Skeletal muscle cell (primary cell): ENCODE measurements around the gene DNAJC1.
A peak's percentile ranks its signal among the peaks of the same experiment; 100 is the strongest.

Experiments
- DNase-seq: peaks from one replicate; pipeline ENCODE4 v3.0.0-alpha.2; 2010; ENCODE audit warnings: low read depth
- H3K4me3 ChIP-seq: 2 replicates; pipeline ENCODE4 v1.5.1; 2011; ENCODE audit warnings: low read depth, mild to moderate bottlenecking, control low read depth, low read length, moderate library complexity

DNAJC1 gene

DNA sequence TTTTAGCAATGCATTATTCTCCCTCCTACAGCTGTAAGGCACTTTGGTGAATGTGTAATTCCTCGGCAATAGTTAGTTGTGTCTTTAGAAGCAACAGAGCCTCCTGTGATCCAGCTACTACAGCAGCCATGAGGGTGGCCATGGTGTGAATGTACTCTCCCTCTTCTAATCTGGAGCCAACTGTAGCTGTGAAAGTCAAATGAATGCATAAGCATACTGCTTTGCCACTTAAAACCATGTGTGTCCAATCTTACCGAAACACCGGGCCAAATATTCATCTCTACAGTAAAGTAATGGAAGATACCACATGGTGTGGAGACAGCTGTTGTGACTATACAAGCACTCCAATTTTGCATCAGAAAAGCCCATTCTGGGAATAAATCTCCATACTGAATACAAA lies 195.0 kb downstream of the DNAJC1 start:
- H3K4me3 ChIP-seq: no peak overlapping the region
- no peak for DNase-seq

GRCh38 chr10:21807180-21807579 lies 196.3 kb downstream of the DNAJC1 start:
- DNase-seq: no peak
- H3K4me3 ChIP-seq: no peak overlapping the region

DNA sequence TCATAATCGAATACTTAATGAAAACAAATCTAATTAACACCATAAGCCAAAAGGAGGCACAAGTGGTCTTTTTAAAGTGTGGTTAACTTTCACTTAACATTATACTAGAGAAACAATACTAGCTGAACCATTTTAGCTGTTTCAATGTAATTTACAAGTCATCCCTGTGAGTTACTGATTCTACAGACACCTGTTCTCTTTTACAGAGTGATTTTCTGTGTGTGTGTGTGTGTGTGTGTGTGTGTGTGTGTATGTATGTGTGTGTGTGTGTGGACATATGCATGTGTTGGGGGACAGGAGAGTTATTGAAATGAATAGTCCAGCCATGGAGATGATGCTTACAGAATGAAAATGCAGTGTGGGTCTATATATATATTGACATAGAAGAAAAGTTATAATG lies 200.2 kb downstream of the DNAJC1 start:
- no peak for DNase-seq
- H3K4me3 ChIP-seq: no peak overlapping the region

DNA sequence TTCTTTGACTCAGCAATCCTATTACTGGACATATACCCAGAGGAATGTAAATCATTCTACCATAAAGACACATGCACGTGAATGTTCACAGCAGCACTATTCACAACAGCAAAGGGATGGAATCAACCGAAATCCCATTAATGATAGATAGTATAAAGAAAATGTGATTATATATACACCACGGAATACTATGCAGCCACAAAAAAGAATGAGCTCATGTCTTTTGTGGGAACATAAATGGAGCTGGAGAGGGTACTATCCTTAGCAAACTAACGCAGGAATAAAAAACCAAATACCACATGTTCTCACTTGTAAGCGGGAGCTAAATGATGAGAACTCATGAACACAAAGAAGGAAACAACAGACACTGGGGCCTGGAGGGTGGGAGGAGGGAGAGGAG lies 201.9 kb downstream of the DNAJC1 start:
- no peak overlapping the region for H3K4me3 ChIP-seq
- DNase-seq: no peak

- H3K4me3 ChIP-seq: no peak overlapping the region
- no peak for DNase-seq
Measured at GRCh38 chr10:21797984-21798765, 205.4 kb downstream of the DNAJC1 start.

GRCh38 chr10:21797533-21797932 lies 206.0 kb downstream of the DNAJC1 start:
- DNase-seq: no peak
- H3K4me3 ChIP-seq: no peak overlapping the region

- no peak for DNase-seq
- H3K4me3 ChIP-seq: no peak overlapping the region
Measured at GRCh38 chr10:21791276-21791675, 212.3 kb downstream of the DNAJC1 start.

DNA sequence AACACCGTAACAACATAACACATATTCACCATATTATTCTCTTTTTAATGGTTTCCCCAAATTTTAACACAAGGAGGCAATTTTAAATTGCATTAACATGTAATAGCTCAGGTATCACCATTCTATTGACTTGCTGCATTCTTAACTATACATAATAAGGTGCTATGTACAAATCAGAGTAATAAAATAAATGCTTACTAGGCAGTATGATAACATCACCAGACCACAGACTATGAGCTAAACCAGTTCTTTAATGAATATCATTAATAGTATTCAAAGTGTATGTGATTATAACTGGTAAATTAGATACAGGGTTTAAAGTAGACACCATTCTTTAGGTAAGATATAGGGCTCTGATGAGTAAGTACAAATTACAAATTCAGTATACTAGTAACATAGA lies 226.6 kb downstream of the DNAJC1 start:
- no peak overlapping the region for H3K4me3 ChIP-seq
- DNase-seq: no peak

GRCh38 chr10:21771219-21771618 lies 232.3 kb downstream of the DNAJC1 start:
- H3K4me3 ChIP-seq: no peak overlapping the region
- no peak for DNase-seq

DNA sequence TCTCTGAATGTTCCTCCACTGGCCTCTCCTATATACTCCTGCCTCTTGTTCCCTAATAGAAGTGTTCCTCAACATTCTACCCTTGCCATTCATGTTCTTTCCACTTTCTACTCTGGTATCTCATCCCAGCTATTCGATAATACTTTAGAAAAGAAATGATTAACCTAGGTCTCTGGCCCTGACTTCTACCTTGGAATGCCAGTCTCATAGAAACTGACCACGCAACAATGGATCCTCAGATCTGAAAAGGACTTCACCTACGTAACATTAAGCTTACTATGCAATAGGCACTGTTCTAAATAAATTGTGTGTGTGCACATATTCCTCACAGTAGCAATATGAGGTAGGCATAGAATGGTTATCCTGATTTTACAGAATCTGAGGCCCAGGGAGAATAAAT lies 234.5 kb downstream of the DNAJC1 start:
- no peak for DNase-seq
- H3K4me3 ChIP-seq: no peak overlapping the region

DNA sequence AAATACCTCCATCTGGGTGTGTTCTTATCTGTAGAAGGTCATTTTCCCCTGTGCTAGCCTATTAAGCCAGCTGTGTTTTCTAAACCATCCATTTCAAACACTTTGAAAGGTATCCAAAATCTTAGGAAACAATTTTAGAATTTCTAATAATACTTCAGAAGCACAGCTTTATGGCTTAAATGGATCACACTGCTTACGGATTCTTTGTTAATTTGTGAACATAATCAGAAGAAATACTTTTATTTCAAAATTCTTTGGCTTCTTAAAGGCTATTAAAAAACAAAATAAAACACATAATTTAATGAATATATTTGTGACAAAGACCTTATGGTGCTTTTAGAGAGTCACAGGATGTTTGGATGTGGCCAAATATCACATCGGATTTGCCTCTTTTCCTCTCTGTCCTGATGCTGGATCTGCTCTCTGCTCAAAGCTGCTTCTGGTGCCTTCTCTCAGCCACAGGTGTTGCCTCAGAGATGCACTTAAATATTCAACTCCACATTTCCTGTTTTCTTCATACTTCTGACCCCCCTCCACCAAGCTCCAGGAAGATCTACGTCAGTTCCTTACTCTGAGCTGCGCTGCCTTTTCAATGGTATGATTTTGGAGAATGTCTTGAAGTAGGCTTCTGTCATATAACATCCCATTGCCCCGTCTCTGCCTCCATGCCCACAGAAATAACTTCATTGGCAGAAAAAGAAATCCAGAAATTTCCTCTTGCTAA lies 238.9 kb downstream of the DNAJC1 start:
- DNase-seq: no peak
- no peak overlapping the region for H3K4me3 ChIP-seq

DNA sequence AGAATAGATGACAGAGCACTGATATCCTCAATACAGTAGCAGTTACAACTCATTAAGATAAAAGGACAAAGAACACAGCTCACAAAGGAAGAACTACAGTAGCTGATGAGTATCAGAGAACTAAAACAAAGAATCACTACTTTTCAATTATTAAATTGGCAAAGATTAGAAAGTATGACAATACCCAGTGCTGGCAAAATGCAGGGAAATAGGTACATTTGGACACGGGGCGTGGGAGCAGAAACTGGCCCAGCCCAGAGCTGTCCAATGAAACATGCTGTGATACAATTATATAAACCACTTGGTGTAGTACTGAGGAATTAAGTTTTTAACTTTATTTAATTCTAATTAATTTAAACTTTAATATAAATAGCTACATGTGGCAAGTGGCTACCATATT lies 243.2 kb downstream of the DNAJC1 start:
- DNase-seq: no peak
- no peak overlapping the region for H3K4me3 ChIP-seq

DNA sequence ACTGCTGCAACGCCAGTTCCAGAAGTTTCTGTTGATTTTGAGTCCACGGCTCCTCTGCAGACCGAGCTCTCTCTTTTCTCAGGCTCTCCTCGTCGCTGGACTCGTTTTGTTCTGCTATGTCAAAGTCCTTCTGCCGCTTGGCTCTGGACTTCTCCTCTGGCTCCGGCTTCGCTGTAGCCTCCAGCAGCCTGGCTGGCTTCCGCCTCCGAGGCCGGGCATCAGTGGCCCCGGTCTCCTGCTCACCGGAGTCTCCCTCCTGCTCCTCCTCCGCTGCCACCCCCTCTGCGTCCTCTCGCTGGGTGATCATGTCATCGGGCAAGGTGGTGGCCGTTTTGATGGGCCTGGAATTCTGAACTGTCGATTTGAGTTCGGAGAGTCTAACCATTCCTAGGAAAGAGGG lies 244.3 kb downstream of the DNAJC1 start:
- DNase-seq: no peak
- H3K4me3 ChIP-seq: no peak overlapping the region

- H3K4me3 ChIP-seq: no peak overlapping the region
- no peak for DNase-seq
Measured at GRCh38 chr10:21758696-21759095, 244.8 kb downstream of the DNAJC1 start.

DNA sequence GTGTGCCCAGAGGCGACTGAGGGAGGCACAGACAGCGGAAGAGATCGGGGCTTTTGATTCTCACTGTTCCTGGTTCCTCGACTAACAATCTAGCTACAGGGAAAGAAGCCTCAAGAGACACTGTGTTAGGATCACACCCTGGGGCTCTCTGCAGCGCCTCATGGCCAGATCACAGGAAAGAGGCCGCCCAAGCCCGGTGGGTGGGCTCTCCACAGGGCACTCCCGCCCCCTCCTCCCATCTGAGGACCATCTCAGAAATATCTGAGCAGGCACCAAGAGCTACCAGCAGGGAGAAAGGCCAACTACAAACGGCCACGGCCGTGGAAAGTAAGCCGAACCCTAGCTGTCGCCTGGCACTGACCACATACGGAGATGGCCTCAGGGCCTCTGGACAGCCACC lies 245.3 kb downstream of the DNAJC1 start:
- no peak for DNase-seq
- no peak overlapping the region for H3K4me3 ChIP-seq

DNA sequence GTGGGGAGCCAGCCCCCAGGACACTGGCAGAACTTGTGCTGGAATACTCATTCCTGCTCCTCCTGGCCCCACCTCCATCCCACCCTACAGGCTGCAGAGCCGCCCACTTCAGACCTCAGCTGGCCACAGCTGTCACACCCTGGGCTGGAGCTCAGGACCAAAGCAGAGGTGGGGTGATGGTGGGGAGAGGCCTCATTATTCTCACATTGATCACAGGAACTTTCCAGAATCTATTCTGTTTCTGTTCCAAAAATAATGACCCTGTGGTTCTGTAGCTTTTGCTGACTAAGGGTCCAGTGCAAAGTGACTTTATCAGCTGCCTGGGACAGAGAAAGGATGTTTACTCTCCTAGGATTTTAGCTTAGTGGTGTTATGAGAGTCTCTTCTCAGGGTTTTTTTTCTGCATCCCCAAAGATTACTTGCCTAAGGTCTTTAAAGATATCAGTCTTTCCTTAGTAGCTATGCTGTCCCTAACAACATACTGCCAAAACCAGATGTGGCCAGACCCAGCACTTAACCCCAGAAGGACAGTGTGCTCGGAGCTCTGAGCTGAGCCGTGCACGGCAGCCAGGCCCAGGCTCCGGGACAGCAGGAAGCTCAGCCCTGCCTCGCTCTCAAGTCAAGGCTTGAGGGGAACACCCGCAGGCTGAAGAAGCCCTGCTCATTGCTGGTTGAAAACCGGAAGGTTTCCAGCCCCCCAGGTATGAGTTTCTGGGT lies 246.2 kb downstream of the DNAJC1 start:
- DNase-seq: no peak
- H3K4me3 ChIP-seq: no peak overlapping the region

DNA sequence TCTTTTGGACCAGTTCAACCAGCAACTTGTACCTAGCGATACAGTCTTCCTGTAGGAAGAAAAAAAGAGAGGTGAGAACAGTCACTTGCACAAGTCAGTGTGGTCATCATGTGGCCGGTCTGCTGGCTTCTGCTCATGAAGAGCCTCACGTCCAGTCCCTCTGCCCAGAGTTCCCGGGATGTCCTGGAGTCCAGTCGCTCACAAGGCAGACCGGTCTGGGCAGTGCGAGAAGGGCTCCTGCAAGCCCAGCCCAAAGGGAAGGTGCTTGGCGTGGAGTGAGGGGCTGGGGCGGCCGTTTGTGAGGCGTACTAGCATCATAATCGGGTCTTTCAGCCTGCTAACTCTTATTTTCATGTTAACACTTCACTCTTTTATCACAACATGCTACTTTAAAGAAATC lies 246.8 kb downstream of the DNAJC1 start:
- DNase-seq: no peak
- H3K4me3 ChIP-seq: no peak overlapping the region

- no peak overlapping the region for H3K4me3 ChIP-seq
- peak; percentile 7 for DNase-seq
Measured at GRCh38 chr10:21754410-21755011, 249.0 kb downstream of the DNAJC1 start.

GRCh38 chr10:21753497-21754270 lies 249.8 kb downstream of the DNAJC1 start:
- no peak overlapping the region for H3K4me3 ChIP-seq
- no peak for DNase-seq
